Measurements from ENCODE around the gene CEP72.

The CEP72 gene

DNA sequence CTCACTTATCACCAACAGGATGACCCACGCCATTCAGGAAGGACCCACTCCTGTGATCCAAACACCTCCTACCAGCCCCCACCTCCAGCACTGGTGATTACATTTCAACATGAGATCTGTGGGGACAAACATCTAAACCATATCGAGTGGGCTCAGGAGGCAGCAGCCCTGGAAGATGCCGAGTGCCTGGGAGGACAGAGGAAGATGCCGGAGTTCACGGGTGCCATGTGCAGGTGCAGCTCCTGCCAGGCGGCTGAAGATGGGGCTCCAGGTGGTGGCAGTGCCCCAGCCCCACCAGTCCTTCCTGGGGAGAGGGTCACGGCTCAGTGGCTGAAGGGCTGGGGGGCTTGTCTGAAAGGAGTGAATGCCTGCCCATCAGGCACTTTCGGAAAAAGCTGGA is 6.1 kb upstream of the CEP72 start:
- no peak for DNase-seq (ENCODE audit: low read depth in 1 of 2, low spot score in 1 of 2)
- in situ Hi-C loops (cut with HindIII; ENCODE audit: low pct_unique_long_range_greater_than_20kb, low sequenced_read_pairs): no loop called here

DNA sequence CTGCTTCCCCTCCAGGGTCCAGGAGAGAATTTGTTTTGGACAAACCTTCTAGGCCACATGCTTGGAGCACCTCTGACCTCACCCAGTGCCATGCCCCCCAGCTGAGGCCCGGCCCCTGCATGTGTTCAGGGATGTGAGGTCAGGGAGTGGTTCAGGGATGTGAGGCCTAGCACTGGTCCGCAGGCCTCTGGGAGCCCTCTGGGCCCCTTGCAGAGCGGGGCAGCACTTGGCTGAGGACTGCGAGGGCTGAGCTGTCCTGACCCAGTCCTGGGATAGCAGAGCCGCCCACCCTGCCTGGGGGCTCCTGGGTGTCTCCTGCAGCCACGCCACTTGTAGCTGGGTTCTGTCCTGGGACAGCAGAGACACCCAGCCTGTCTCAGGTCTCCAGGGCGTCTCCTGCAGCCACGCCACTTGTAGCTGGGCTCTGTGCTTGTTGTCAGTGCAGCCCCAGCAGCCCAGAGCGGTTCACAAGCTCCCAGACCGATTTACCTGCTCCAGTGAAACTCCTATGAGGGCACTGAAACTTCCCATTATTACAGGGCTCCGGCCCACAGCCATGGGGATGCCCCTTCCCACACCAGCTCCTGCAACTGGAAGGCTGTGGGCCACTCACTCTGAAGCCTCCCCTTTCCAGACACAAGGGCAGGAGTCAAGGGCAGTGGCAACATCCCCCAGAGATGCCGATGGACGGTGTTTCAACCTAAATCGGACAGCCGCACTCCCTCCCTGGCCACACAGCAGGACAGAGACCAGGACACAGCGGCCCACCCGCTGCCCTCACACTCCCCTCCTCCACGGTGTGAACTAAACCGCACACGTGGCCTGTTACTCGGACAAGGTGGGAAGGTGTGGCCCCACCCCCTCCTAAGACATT is 5.4 kb upstream of the CEP72 start:
- TF ChIP-seq JUND (IDR thresholded peaks at IDR 0.05; ENCODE audit: low read depth): no peak
- in situ Hi-C loops (cut with HindIII; ENCODE audit: low pct_unique_long_range_greater_than_20kb, low sequenced_read_pairs): no loop called here
- DNase-seq (ENCODE audit: low read depth in 1 of 2, low spot score in 1 of 2): no peak

More for the DNA sequence above, 6.1 kb upstream of the CEP72 start:
- no peak for TF ChIP-seq JUND (IDR thresholded peaks at IDR 0.05; ENCODE audit: low read depth)

DNA sequence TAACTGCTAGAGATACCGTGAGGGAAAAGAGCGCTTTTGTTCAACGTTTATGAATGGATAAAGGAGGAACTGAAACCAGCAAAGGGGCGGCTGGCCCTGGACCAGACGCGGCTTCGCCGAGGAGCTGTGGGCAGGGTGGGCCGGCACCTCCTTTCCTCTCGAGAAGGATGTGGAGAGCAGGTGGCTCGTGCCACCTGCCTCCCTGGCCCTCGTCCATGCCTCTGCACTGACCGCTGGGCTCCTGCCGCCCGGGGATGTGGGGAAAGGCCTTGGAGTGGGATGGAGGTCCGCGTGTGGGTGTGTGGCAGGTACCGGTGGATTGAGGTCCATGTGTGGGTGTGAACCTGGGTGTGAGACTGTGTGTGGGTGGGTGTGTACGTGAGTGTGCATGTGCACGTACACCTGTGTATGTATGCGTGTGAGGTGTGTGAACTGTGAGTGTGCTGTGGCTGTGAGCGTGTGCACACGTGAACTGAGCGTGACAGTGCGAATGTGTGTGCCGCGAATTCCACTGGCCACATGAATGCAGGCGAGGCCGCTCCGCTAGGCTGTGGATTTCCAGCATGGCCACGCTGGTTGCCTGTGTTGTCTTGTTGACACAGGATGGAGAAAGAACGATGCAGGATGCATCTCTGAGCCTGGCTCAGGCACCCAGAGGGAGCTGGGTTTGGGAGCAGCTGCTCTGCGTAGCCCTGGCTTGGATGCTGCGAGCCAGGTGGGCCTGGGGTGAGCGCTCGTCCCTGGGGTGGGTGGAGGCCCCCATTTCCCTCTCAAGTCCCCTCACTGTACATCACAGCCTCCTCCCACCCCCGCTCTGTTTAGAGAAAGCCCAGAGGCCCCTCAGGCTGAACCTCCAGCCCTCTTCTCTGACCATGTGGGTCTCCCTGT is 4.4 kb upstream of the CEP72 start:
- no peak for DNase-seq (ENCODE audit: low read depth in 1 of 2, low spot score in 1 of 2)
- TF ChIP-seq JUND (IDR thresholded peaks at IDR 0.05; ENCODE audit: low read depth): no peak
- in situ Hi-C loops (cut with HindIII; ENCODE audit: low pct_unique_long_range_greater_than_20kb, low sequenced_read_pairs): no loop called here

DNA sequence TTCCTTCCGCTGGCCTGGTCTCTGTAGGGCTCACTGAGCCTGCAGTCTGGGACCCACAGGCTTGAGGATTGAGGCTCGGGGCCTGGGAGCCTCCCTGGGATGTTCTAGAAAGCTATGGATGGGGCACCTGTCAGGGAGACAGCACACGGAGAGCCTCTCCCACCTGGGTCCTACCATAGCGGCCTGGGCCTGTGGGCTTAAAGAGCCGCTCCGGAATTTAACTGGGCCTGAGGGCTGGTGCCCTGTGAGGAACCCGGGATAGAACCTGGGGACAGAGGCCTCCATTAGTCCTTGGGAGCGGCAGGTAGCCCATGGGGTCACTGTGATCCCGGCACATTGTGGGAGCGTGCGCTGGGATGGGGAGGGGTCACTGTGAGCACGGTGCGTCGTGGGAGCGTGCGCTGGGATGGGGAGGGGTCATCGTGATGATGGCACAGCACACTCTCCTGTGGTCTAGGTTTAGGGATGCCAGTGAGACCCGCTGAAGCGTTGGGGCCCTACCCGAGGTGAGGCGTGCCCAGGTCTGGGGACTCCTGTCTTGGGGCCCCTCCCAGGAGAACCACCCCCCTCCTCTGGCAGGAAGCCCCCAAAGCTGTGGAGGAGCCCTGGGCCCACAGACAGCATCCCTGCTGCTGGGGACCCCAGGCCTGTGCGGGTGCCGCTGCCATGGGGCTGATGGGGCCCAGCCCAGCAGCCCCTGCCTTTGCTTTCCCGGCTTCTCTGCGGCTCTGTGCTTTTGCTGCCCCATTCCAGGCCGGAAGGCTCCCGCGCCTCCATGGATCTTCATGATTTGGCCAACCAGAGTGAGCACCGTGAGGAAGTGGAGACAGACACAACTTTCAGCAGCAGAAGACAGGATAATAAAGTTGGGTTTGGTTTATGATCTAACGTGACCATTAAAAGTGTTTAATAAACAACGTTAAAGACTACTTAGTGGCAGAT is 3.4 kb upstream of the CEP72 start:
- in situ Hi-C loops (cut with HindIII; ENCODE audit: low pct_unique_long_range_greater_than_20kb, low sequenced_read_pairs): no loop called here
- no peak for TF ChIP-seq JUND (IDR thresholded peaks at IDR 0.05; ENCODE audit: low read depth)
- DNase-seq (ENCODE audit: low read depth in 1 of 2, low spot score in 1 of 2): no peak

DNA sequence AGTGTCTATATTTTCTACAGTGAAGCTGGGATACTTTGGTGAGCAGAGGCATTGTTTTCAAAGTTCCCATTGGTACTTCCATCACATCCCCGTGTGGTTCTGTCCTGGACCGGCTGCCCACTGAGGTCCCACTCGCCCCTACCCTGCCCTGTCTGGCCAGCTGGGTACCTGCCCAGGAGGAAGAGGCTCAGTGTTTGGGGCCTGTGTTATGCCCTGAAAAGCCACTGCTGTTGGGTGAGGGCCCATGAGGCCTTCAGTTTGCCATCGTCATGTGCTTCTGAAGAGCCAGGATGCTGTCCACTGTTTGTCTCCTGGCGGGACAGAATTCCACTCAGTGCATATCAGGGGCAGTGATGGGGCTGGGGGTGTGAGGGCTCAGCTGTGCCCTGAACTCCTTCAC is 2.6 kb upstream of the CEP72 start:
- in situ Hi-C loops (cut with HindIII; ENCODE audit: low pct_unique_long_range_greater_than_20kb, low sequenced_read_pairs): no loop called here
- DNase-seq (ENCODE audit: low read depth in 1 of 2, low spot score in 1 of 2): no peak
- no peak for TF ChIP-seq JUND (IDR thresholded peaks at IDR 0.05; ENCODE audit: low read depth)

DNA sequence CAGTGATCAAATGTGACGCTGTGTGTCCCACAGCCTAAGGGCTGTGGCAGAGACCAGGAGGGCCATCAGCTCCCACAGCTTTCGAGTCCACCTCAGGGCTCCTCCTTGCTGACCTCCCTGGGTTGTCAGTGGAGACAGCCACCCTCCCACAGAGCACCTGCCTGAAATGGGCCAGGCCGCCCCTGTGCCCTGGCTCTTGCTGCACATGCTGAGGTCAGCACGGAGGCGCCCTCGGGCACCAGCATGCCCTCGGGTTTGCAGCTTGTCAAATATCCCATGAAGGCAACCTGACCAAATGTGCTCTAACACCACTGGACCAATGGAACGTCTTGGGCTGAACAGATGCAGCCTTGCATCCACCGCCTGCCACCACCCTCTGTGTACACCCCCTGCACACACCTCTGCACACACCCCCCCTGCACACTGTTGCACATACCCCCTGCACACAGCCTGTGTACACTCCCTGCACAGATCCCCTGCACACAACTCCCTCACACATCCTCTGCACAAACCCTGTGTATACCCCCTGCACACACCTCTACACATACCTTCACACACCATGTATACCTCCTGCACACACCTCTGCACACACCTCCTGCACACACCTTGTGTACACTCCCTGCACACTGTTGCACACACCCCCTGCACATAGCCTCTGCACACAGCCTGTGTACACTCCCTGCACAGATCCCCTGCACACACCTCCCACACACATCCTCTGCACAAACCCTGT is 2.0 kb upstream of the CEP72 start:
- no peak for TF ChIP-seq JUND (IDR thresholded peaks at IDR 0.05; ENCODE audit: low read depth)
- in situ Hi-C loops (cut with HindIII; ENCODE audit: low pct_unique_long_range_greater_than_20kb, low sequenced_read_pairs): no loop called here
- DNase-seq (ENCODE audit: low read depth in 1 of 2, low spot score in 1 of 2): no peak

DNA sequence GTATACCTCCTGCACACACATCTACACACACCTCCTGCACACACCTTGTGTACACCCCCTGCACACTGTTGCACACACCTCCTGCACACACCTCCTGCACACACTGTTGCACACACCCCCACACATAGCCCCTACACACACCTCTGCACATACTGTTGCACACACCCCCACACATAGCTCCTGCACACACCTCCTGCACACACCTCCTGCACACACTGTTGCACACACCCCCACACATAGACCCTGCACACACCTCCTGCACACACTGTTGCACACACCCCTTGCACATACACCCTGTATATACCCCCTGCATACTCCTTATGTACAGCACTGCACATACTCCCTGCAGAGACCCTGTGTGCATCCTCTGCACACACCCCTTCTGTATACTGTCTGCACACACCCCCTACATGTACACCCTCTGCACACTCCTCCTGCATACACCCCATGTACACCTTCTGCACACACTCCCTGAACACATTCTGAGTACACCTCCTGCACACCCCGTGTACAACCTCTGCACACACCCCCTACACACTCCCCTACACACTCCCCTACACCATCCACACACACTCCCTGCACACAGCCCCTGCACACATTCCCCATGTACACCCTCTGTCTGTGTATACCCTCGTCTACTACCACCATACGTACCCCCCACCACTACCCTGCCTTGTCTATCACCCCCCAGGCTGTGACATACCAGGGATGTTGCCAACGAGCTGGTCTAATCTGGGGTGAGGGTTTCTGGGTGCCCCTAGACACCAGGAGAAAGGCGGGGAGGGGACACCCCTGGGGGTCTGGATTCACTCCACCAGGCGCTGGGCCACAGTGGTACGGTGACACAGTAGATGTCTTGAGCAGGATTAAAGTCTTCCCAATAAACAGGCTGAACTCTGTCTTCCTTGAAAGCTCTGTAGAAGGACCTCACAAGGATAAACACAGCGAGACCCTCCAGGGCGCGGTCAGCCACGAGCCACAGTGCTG is 1.1 kb upstream of the CEP72 start:
- in situ Hi-C loops (cut with HindIII; ENCODE audit: low pct_unique_long_range_greater_than_20kb, low sequenced_read_pairs): no loop called here
- DNase-seq (ENCODE audit: low read depth in 1 of 2, low spot score in 1 of 2): no peak
- TF ChIP-seq JUND (IDR thresholded peaks at IDR 0.05; ENCODE audit: low read depth): no peak

DNA sequence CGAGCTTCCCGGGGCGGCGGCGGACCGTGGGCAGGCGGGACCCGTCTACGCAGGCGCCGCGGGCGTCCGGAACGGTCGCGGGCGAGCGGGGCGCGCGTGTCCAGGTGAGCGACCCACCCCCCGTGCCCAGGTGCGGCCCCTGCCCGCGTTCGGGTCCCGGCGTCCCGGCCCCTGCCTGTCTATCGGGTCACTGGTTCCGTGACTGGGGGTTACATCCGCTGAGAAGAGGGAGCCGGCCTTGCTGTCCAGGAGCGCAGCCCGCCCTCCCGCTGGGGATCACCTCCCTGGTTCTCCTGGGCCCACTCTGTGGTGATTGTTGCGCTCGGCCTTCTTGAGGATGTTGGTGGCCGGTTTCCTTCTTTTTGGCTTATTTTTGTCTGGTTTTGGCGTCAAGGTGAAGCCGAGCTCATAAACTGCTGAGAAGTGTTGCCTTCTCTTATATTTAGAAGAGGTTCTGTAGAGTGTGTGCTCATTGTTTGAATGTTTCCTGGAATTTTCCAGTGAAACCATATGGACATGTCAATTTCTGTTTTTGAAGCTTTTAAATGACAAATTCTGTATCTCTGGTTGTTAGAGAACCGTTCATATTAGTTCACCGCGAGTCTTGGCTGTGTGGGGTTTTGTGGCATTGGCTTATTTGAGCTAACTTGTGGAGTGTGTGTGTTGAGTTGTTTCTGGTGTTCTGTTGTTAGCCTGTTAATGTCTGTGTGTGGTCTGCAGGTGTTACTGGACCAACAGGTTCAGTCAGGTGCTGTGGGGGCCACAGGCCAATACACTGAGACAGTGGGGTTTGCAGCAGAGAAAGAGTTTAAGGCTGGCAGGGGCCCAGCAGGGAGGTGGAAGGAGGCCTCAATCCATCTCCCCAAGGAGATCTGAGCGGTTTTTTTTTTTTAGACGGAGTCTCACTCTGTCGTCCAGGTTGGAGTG is 621 bp downstream of the CEP72 start:
- no peak for TF ChIP-seq JUND (IDR thresholded peaks at IDR 0.05; ENCODE audit: low read depth)
- peak in 1 of 2 experiments; percentile 57 for DNase-seq (ENCODE audit: low read depth in 1 of 2, low spot score in 1 of 2)
- in situ Hi-C loops (cut with HindIII; ENCODE audit: low pct_unique_long_range_greater_than_20kb, low sequenced_read_pairs): no loop called here

DNA sequence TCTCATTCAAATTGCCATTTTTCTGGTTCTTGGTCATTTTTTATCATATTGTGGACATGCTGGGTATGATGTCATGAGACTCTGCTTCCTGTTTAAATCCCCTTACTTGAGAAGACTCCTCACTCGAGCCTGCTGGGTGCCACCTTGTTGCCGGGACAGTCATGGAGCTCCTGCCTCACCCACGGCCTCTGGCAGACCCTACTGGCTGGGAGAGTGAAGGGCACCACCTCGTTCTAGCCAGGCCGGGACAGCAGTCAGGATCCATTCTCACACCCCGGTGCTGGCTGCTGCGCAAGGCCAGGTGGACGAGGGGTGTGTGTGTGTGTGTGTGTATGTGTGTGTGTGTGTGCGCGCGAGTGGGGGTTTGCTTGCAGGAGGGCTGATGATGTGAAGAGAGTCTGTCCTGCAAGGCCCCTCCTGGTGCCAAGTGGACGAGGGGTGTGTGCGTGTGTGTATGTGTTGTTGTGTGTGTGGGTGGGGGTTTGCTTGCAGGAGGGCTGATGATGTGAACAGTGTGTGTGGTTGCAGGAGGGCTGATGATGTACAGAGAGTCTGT is 4.4 kb downstream of the CEP72 start:
- no peak for TF ChIP-seq JUND (IDR thresholded peaks at IDR 0.05; ENCODE audit: low read depth)
- peak in 1 of 2 experiments; percentile 36 for DNase-seq (ENCODE audit: low read depth in 1 of 2, low spot score in 1 of 2)
- in situ Hi-C loops (cut with HindIII; ENCODE audit: low pct_unique_long_range_greater_than_20kb, low sequenced_read_pairs): no loop called here

Data from T47D (cell line).